ENCODE results near the gene GPAT3.

GPAT3 gene

GRCh38 chr4:83556006-83556707 lies 20.2 kb downstream of the GPAT3 start:
- no peak for TF ChIP-seq CTCF (IDR thresholded peaks at IDR 0.05; ENCODE audit: extremely low read depth, missing control alignments)
- DNase-seq (ENCODE audit: low spot score) = no peak

DNA sequence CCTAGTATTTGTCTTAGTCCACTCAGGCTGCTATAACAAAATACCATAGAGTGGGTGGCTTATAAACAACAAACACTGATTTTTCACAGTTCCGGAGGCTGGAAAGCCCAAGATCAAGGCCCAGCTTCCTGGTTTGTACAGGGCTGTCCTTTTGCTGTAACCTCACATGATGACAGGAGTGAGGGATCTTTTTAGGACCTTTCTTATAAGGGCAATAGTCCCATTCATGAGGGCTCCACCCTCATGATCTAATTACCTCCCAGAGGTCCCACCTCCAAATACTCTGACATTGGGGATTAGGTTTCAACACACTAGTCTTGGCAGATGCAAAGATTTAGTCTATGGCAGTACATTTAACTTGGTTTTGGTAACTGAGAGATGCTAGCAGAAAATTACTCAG lies 20.9 kb downstream of the GPAT3 start:
- TF ChIP-seq CTCF (IDR thresholded peaks at IDR 0.05; ENCODE audit: extremely low read depth, missing control alignments) = no peak
- no peak for DNase-seq (ENCODE audit: low spot score)

DNA sequence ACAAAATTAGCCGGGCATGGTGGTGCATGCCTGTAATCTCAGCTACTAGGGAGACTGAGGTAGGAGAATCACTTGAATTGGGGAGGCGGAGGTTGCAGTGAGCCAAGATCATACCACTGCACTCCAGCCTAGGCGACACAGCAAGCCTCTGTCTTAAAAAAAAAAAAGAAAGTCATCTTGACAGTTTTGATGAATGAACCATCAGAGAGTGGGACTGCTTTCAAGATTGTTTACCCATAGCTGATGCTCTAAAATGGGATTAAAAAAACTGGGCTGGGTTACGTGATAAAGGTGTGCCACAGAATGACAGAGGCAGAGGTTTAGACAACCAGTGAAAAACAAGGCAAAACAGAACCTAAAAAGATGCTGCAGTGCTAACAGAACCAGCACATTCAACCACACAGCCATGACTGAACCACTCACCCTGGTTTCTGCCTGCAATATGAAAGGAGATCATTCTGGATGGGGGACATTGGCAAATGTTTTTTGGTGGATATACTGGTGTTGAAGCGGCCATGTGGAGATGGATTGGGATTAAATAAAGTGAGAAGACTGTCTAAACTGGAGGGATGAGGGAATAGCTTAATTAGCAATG lies 22.2 kb downstream of the GPAT3 start:
- no peak for DNase-seq (ENCODE audit: low spot score)
- TF ChIP-seq CTCF (IDR thresholded peaks at IDR 0.05; ENCODE audit: extremely low read depth, missing control alignments) = no peak

DNA sequence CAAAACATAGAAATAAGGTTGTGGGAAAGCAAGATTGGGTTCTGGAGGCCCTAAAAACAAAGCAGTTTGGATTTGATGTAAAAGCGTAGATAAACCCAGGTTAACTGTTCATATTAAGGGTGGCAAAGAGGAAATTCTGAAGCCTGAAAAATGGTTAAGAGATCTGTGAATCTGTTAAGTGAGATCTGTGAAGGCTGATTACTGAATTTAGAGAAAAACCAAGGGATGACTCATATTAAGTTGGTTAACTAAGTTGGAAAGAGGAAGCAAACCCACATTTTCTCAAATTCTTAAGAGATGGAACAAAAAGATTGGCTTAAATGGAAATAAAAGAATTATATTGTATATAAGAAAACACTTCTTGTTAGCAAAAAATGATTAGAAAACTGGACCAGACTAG lies 22.8 kb downstream of the GPAT3 start:
- TF ChIP-seq CTCF (IDR thresholded peaks at IDR 0.05; ENCODE audit: extremely low read depth, missing control alignments) = no peak
- DNase-seq (ENCODE audit: low spot score) = no peak

GRCh38 chr4:83560523-83560922 lies 24.6 kb downstream of the GPAT3 start:
- DNase-seq (ENCODE audit: low spot score) = no peak

GRCh38 chr4:83561381-83561780 lies 25.5 kb downstream of the GPAT3 start:
- TF ChIP-seq CTCF (IDR thresholded peaks at IDR 0.05; ENCODE audit: extremely low read depth, missing control alignments) = no peak
- DNase-seq (ENCODE audit: low spot score) = no peak

More at GRCh38 chr4:83560523-83560922, 24.6 kb downstream of the GPAT3 start:
- TF ChIP-seq CTCF (IDR thresholded peaks at IDR 0.05; ENCODE audit: extremely low read depth, missing control alignments) = no peak

DNA sequence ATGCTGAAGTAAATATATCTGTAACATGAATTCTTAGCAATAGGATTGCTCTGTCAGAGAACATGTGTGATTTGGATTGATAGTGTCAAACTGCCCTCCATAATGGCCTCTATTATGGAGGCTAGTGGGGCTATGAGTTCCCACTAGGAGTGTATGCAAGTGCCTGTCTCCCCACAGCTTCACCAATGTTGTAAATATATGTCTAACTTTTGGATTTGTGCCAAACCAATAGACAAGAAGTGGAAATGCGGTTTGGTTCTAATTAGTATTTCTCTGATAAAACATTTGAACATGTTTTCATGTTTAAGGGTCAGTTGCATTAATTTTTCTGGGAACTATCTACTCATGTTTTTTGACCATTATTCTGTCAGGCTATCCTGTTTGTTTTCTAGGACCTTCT lies 28.1 kb downstream of the GPAT3 start:
- no peak for DNase-seq (ENCODE audit: low spot score)
- TF ChIP-seq CTCF (IDR thresholded peaks at IDR 0.05; ENCODE audit: extremely low read depth, missing control alignments) = no peak

Data from GM20000 (cell line).